ENCODE data around the gene TCF7L1.

GRCh38 chr2:85341269-85342029 is 208.3 kb downstream of the TCF7L1 start:
- TF ChIP-seq, protein P1, sequence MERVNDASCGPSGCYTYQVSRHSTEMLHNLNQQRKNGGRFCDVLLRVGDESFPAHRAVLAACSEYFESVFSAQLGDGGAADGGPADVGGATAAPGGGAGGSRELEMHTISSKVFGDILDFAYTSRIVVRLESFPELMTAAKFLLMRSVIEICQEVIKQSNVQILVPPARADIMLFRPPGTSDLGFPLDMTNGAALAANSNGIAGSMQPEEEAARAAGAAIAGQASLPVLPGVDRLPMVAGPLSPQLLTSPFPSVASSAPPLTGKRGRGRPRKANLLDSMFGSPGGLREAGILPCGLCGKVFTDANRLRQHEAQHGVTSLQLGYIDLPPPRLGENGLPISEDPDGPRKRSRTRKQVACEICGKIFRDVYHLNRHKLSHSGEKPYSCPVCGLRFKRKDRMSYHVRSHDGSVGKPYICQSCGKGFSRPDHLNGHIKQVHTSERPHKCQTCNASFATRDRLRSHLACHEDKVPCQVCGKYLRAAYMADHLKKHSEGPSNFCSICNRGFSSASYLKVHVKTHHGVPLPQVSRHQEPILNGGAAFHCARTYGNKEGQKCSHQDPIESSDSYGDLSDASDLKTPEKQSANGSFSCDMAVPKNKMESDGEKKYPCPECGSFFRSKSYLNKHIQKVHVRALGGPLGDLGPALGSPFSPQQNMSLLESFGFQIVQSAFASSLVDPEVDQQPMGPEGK (CRISPR knock-in tag; IDR thresholded peaks at IDR 0.05; ENCODE audit: borderline replicate concordance): no peak
- TF ChIP-seq ZC3H10 (CRISPR knock-in tag; IDR thresholded peaks at IDR 0.05): no peak
- TF ChIP-seq ZFP3 (CRISPR knock-in tag; IDR thresholded peaks at IDR 0.05): no peak
- TF ChIP-seq CSDC2 (CRISPR knock-in tag; IDR thresholded peaks at IDR 0.05): no peak
- no peak for TF ChIP-seq POU6F1 (CRISPR knock-in tag; IDR thresholded peaks at IDR 0.05; ENCODE audit: borderline replicate concordance, low read depth)
- TF ChIP-seq SNAI2 (CRISPR knock-in tag; IDR thresholded peaks at IDR 0.05): no peak

Data from SK-N-SH treated with all-trans-retinoic acid at 6 μM for 48 hours (cell line).